K562 (cell line): ENCODE data around the gene GABRD. TPM values are rescaled to one million over a fixed set of nuclear protein-coding genes. Genes with fewer than 3 reads are reported as not detected.
A peak's percentile ranks its signal among the peaks of the same experiment; 100 is the strongest.

Experiments used
- ATAC-seq: fragments of 200-7000 bp; cut with Tn5 transposase; 3 replicates; pipeline ENCODE4 v1.9.1; 2020; ENCODE audit warnings: moderate library complexity
- BruUV-seq: library from RNA; stranded (reverse); fragments of 400-500 nt; replicated peaks from 2 replicates; lab custom pipeline; 2021; lab: Mats Ljungman, UMichigan
- CTCF ChIA-PET: fragments of 300-600 bp; formaldehyde crosslinking; extraction: SDS; loops from one replicate; lab custom pipeline; 2021; ENCODE audit warnings: low intra/inter-chr PET ratio; lab: Yijun Ruan, JAX
- POLR2A ChIA-PET: fragments of 300-600, 350-650 bp; sonication (Branson Sonifier 250); formaldehyde crosslinking; extraction: SDS; loops from one replicate; lab custom pipeline; 2021; ENCODE audit warnings: antibody characterized with exemption, inconsistent platforms; lab: Yijun Ruan, JAX
- DNase-seq, 4 experiments: peaks; one replicate each; pipeline versions ENCODE4 v3.0.0 to v3.0.0-alpha.2; 2011 to 2018; ENCODE audit warnings: low spot score in 3 of 4, mixed read lengths in 3 of 4; ENCODE audit errors: extremely low read depth in 1 of 4
- FAIRE-seq: peaks from 2 replicates; lab custom pipeline; 2011; peaks lifted over from hg19 to GRCh38; lab: Jason Lieb, UNC
- H2AFZ ChIP-seq: 2 replicates; pipeline ENCODE4 v1.6.0; 2011; ENCODE audit warnings: low read depth, low read length, control low read depth, inconsistent platforms
- H3K27ac ChIP-seq: fragments of 200-600 bp; 3 replicates; pipeline ENCODE4 v1.8.0; 2011; ENCODE audit warnings: low read depth, mild to moderate bottlenecking, control low read depth, inconsistent platforms, low read length, moderate library complexity, mixed read lengths; ENCODE audit errors: extremely low read depth
- H3K27me3 ChIP-seq, 2 experiments: fragments of 300-600 bp in 1 of 2; 2 replicates in 1 of 2; 3 replicates in 1 of 2; pipeline versions ENCODE4 v1.6.0 to v1.8.0; 2011; ENCODE audit warnings: inconsistent platforms in 2 of 2, low read length in 2 of 2, mild to moderate bottlenecking in 1 of 2, mixed read lengths in 1 of 2, moderate library complexity in 1 of 2; ENCODE audit not compliant: control insufficient read depth in 2 of 2, insufficient read depth in 2 of 2
- H3K36me3 ChIP-seq: fragments of 300-600 bp; 3 replicates; pipeline ENCODE4 v1.8.0; 2011; ENCODE audit warnings: mild to moderate bottlenecking, low read length, inconsistent platforms; ENCODE audit not compliant: control insufficient read depth, insufficient read depth
- H3K4me1 ChIP-seq, 2 experiments: fragments of 200-600 bp in 1 of 2; replicated peaks in 1 of 2; 2 replicates in 1 of 2; 3 replicates in 1 of 2; pipeline versions ENCODE4 v1.5.1 to v1.8.0; 2011; ENCODE audit warnings: inconsistent platforms in 2 of 2, low read length in 2 of 2, mild to moderate bottlenecking in 1 of 2, mixed read lengths in 1 of 2, moderate library complexity in 1 of 2; ENCODE audit not compliant: control insufficient read depth in 2 of 2, insufficient read depth in 2 of 2
- H3K4me2 ChIP-seq: 2 replicates; pipeline ENCODE4 v1.6.1; 2011; ENCODE audit warnings: low read length, control low read depth, inconsistent platforms, mixed read lengths; ENCODE audit not compliant: insufficient read depth
- H3K4me3 ChIP-seq: fragments of 200-600 bp; sonication (generic), shearing (Covaris generic); 2 replicates; pipeline ENCODE4 v1.5.1; 2016; ENCODE audit warnings: control low read depth, inconsistent platforms
- H3K79me2 ChIP-seq: fragments of 200-600 bp; 3 replicates; pipeline ENCODE4 v1.8.0; 2011; ENCODE audit warnings: low read length, inconsistent platforms; ENCODE audit not compliant: control insufficient read depth, insufficient read depth
- H3K9ac ChIP-seq, 2 experiments: 2 replicates each; pipeline versions ENCODE4 v1.6.0 to v1.6.1; 2011; ENCODE audit warnings: low read depth in 2 of 2, low read length in 2 of 2, control low read depth in 1 of 2, inconsistent platforms in 1 of 2, mild to moderate bottlenecking in 1 of 2, mixed read lengths in 1 of 2; ENCODE audit not compliant: insufficient read depth in 1 of 2
- H3K9me1 ChIP-seq: one replicate; pipeline ENCODE4 v1.6.0; 2011; ENCODE audit warnings: inconsistent platforms, mild to moderate bottlenecking, low read length, moderate library complexity; ENCODE audit not compliant: control insufficient read depth, insufficient read depth
- H3K9me3 ChIP-seq: replicated peaks from 2 replicates; pipeline ENCODE4 v1.5.1; 2011; ENCODE audit warnings: low read depth, low read length, inconsistent platforms; ENCODE audit not compliant: control insufficient read depth, insufficient read depth
- H4K20me1 ChIP-seq: replicated peaks from 2 replicates; pipeline ENCODE4 v1.6.1; 2011; ENCODE audit warnings: low read length, inconsistent platforms, mixed read lengths; ENCODE audit not compliant: control insufficient read depth, insufficient read depth
- EGR1 ChIP-seq: fragments of 450-650 bp; conservative IDR thresholded peaks from 2 replicates; pipeline ENCODE4 v1.6.1; 2017; ENCODE audit warnings: mild to moderate bottlenecking
- HNRNPLL ChIP-seq: fragments of 200-400 bp; formaldehyde crosslinking; IDR thresholded peaks from 2 replicates; pipeline ENCODE4 v1.6.1; 2017; ENCODE audit warnings: low read length, low read depth, mild to moderate bottlenecking; ENCODE audit not compliant: poor library complexity, severe bottlenecking
- MAX ChIP-seq: sonication (generic); formaldehyde crosslinking; IDR thresholded peaks from 2 replicates; pipeline ENCODE4 v1.9.0; 2022; ENCODE audit warnings: mild to moderate bottlenecking, missing genetic modification reagents
- NFXL1 ChIP-seq: fragments of 450-650 bp; formaldehyde crosslinking; IDR thresholded peaks from 2 replicates; pipeline ENCODE4 v1.4.0; 2021; ENCODE audit warnings: mild to moderate bottlenecking
- NONO ChIP-seq, 2 experiments: fragments of 200-400 bp in 1 of 2; fragments of 450-650 bp in 1 of 2; formaldehyde crosslinking in 1 of 2; IDR thresholded peaks; 2 replicates each; pipeline ENCODE4 v1.6.1; 2017; ENCODE audit warnings: low read depth in 2 of 2, mild to moderate bottlenecking in 2 of 2, moderate library complexity in 2 of 2, low read length in 1 of 2
- UBTF ChIP-seq, 2 experiments: IDR thresholded peaks; 2 replicates each; pipeline ENCODE4 v1.6.1; 2012; ENCODE audit warnings: improper control_type of control experiment in 2 of 2, low read depth in 2 of 2, low read length in 2 of 2, borderline replicate concordance in 1 of 2
- ZFPM2 ChIP-seq: fragments of 250-450 bp; sonication (Bioruptor Pico); IDR thresholded peaks from 2 replicates; pipeline ENCODE4 v1.5.1; 2022; ENCODE audit warnings: mild to moderate bottlenecking
- WGBS: fragments of 100-300 bp; shearing (Covaris generic); methylation state at CpG from one replicate; pipeline ENCODE4 v1.1.6; 2016; ENCODE audit warnings: low coverage, mixed read lengths; ENCODE audit not compliant: insufficient coverage; ENCODE audit errors: missing lambda C conversion rate; 5-methylcytosine and 5-hydroxymethylcytosine counted together
- in situ Hi-C: fragments of 300-500 bp; cut with MboI; formaldehyde crosslinking; loops from 4 replicates; pipeline ENCODE4 v1.15.0; 2018; ENCODE audit warnings: inconsistent platforms, mixed read lengths
- intact Hi-C: fragments of 100-400 bp; cut with micrococcal nuclease; formaldehyde crosslinking; loops from 2 replicates; pipeline ENCODE4 v1.14.2; 2022
- polyA plus RNA-seq, 8 experiments: library from polyadenylated mRNA; depleted of rRNA in 4 of 8; stranded (reverse) in 5 of 8; unstranded in 3 of 8; fragments of >200 nt; fragmentation: Nextera tagmentation in 2 of 8; fragmentation: Illumina TruSeq in 1 of 8; extraction: Ambion mirVana in 2 of 8; extraction: Trizol in 1 of 8; gene quantifications; 2 replicates each; pipeline versions ENCODE4 v1.2.1 to v1.2.3, GENCODE V29; 2011 to 2014; ENCODE audit warnings: inconsistent platforms in 1 of 8, missing spikeins in 1 of 8
- total RNA-seq, 7 experiments: library from RNA; depleted of rRNA in 6 of 7; stranded (reverse); fragments of >200 nt in 6 of 7; fragmentation: Illumina TruSeq in 2 of 7; extraction: Trizol in 2 of 7; gene quantifications; 2 replicates each; pipeline versions ENCODE4 v1.2.1 to v1.2.3, GENCODE V29; 2011 to 2021; ENCODE audit warnings: low replicate concordance in 1 of 7

The GABRD gene
- total and polyA plus RNA-seq, 9 of the 15 experiments (the other 6 are each of a cell fraction or from before 2014, with no cell fraction given) = 0.07 TPM; not detected in 8

GRCh38 chr1:2030076-2030871 lies 11.1 kb downstream of the GABRD start:
- WGBS = 2% methylated on average over 38 of the region's 42 CpGs
- no peak overlapping the region for H2AFZ ChIP-seq
- ChIA-PET POLR2A (interaction anchor here (0.7 to 1.5 kb wide), 5 partner anchors 9 to 42 kb away, joined by 3 to 5 read pairs (median 3); no protein-coding TSS in a partner anchor), CTCF (no interaction called here)
- H3K4me1 ChIP-seq = peaks cover 0 to 30% of the 10 kb centered on the region in 2 experiments; a peak in 2 of 5 replicates
- TF ChIP-seq NONO (IDR thresholded peaks at IDR 0.05; ENCODE audit: low read depth in 2 of 2, low read length in 1 of 2) (no peak), HNRNPLL (peak; percentile 97), EGR1 (peak; percentile 45; the same call in 1 of the 2 replicates), ZFPM2 (CRISPR knock-in tag) (no peak), MAX (CRISPR knock-in tag) (no peak), UBTF (IDR thresholded peaks at IDR 0.05; ENCODE audit: borderline replicate concordance in 1 of 2, low read depth in 2 of 2, low read length in 2 of 2) (peak; percentile 20 to 27; a peak in 1 of 4 replicates), NFXL1 (CRISPR knock-in tag) (no peak)
- H3K27ac ChIP-seq = no peak overlapping the region
- no peaks in the 10 kb centered on the region for H3K9me1 ChIP-seq
- BruUV-seq = no TSS peak
- no peak overlapping the region for H3K9ac ChIP-seq
- peaks cover 17% of the 10 kb centered on the region for H4K20me1 ChIP-seq
- H3K36me3 ChIP-seq = no peaks in the 10 kb centered on the region
- ATAC-seq (peak; percentile 24; the same call in 2 of the 3 replicates), DNase-seq (no peak), FAIRE-seq (no peak)
- in situ Hi-C loops (no loop called here), intact Hi-C loops (no loop called here)
- H3K4me2 ChIP-seq = no peak overlapping the region
- H3K9me3 ChIP-seq = no peaks in the 10 kb centered on the region
- H3K79me2 ChIP-seq = no peaks in the 10 kb centered on the region
- H3K27me3 ChIP-seq = peaks cover 69 to 100% of the 10 kb centered on the region in 2 experiments
- no peak overlapping the region for H3K4me3 ChIP-seq
